GM19328 (cell line): Measurements from ENCODE around the gene KISS1R.

Experiments used
- ATAC-seq: cut with Tn5 transposase; IDR thresholded peaks from one replicate; pipeline ENCODE4 v1.9.1; 2021; ENCODE audit warnings: mild to moderate bottlenecking, moderate library complexity; ENCODE audit not compliant: unreplicated experiment

KISS1R gene

DNA sequence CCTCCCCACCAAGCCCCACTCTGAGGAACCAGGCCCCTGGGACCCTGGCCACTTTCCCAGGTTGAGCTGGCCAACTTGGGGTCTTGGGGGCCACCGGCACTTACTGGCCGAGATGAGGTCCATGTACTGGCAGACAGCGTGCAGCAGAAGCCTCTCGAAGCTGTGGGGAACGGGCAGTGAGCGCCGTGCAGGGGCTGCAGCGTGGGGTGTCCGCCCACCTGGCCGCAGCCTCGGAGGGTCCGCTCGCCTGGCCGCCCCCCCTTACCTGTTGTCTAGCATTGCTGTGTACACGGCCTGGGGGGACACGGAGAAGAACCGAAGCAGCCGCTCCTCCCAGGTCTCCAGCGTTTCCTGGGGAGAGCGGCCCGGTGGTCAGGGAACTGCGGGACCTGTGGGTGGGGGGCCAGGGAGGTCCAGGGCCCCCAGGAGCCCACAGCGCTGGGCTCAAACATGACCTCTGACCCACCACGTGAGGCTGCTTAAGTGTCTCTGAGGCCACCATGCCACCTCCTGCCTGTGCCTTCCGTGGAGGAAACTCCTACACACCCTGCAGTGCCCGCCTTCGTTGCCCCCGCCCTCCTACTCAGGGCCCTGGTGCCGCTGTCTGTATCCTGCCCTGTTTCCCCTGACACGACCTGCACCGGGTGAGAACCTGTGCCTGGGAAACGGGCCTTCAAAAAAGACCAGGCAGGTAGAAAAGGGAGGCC lies 17.6 kb upstream of the KISS1R start:
- ATAC-seq: no peak

DNA sequence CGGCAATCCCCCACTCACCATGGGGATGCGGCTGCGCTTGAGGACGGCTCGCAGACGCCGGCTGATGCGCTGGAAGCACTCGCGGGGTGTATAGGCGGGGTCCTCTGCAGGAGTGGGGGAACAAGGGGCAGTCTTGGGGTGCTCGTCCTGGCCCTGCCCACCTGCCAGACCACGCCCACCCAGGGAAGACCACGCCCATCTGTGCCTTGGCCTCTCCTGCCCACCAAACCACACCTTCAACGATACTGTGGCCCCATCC lies 17.2 kb upstream of the KISS1R start:
- no peak for ATAC-seq

DNA sequence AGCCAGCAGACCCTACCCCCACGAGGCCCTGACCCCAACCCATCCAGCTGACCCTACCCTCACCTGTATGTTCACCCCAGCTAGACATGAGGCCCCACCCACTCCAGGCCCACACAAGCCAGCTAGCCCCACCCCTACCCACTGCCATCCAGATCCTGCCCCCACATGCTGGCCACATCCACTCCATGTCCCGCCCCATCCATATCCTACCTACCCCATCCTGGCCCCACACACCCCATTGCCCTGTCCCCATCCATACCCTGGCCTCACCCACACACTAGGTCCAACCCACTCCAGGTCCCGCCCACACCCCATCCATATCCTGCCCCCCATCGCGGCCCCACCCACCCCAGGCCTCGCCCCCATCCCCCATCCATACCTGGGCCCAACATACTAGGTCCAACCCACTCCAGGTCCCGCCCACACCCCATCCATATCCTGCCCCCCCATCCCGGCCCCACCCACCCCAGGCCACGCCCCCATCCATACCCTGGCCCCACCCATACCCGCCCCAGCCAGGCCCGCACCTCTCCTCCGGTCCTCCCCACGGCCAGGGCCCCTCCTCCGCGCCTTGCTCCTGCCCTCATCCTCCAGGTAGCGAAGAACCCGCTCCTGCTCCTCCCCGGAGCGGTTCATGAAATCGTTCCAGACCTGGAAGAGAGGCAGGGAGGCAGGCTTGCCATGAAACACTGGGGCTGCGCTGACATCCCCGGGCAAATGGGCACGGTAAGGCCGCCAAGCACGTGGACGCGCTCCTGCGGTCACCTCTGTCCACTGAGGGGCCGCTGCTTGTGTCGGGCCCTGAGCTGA lies 16.6 kb upstream of the KISS1R start:
- ATAC-seq: no peak

DNA sequence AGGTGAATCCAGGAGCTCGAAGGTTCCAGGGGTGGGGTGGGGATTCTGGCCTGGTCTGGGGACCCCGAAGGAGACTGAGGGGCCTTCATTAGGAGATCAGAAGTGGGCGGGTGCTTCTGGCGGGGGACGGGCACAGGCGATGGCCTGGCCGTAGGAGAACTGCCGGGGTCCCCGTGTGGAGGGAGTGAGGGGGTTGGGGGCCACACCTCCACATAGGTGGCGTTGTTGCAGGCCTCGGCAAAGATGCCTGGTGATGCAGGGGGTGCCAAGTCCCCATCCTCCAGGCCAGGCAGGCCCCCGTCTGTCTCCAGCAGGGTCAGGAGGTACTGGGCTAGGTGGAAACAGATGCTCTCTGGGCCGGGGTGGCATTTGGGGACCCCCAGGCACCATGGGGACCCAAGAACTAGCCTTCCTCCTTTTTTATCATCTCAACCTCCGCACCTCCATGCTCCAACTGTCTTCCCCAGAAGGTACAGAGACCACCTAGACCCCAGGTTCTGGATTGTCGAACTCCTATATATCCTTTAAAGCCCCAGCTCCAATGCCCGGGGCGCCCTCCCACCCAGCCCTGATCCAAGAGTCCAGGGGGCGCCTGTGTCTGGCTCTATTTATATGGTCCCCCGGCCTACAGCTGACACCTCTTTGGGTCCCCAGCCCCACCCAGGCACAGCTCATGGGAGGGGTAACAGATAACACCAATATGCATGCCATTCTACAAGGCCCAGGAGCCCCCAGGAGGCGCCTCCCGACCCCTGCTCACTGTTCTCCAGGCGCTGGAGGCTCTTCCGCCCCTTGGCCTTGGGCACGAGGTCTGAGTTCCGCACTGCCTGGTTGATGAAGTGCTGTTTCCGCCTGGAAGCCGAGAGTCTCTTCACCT lies 15.7 kb upstream of the KISS1R start:
- ATAC-seq: no peak

DNA sequence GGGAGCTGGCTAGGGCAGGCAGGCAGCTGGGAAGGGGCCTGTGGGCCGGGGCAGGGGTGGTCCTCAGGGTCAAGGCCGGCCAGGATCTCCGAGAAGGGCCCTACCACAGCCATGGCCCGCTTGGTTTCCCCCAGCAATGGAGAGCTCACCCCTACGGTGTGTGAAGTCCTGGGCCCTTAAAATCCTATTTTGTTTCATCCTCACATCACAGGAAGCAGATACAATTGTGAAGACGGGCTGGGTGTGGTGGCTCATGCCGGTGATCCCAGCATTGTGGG lies 15.1 kb upstream of the KISS1R start:
- no peak for ATAC-seq

DNA sequence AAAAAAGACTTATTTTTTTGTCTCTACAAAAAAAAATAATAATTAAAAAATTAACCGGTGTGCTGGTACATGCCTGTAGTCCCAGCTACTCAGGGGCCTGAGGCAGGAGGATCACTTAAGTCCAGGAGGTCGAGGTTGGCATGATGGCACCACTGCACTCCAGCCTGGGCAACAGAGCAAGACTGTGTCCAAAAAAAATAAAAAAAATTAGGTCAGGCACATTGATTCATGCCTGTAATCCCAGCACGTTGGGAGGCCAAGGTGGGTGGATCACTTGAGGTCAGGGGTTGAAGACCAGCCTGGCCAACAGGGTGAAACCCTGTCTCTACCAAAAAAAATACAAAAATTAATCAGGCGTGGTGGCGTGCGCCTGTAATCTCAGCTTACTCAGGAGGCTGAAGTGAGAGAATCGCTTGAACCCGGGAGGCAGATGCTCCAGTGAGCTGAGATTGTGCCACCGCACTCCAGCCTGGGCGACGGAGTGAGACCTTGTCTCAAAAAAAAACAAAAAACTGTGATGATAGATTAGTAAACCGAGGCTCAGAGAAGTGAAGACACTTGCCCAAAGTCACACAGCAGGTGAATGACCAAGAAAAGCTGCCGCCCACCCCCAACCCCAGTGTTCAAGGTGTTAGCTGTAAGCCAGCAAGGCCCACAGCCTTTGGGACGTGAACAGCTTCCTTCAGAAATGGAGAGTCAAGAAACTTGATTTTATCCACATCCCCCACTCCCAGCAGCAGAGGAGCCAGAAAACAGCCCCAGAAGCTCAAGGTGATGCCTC lies 14.5 kb upstream of the KISS1R start:
- no peak for ATAC-seq

DNA sequence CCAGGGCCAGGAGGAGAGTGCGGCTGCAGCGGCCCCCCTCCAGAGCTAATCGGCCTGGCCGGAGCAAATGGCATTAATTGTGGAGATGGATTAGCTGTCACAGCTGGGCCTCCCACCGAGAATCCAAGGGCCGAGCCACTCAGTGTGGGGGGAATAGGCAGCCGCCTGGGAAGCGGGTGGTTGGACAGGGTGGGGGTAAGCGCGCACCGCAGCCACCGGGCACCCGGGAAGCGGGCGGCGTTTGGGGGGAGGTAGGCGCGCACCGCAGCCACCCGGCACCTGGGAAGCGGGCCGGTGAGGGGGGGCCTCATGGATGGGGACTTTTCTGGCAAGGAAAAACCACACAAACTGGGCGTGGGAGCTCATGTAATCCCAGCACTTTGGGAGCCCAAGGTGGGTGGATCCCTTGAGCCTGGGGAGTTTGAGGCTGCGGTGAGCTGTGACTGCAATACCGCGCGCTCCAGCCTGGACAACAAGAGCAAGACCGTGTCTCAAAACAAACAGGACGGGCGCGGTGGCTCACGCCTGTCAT lies 13.8 kb upstream of the KISS1R start:
- no peak for ATAC-seq

DNA sequence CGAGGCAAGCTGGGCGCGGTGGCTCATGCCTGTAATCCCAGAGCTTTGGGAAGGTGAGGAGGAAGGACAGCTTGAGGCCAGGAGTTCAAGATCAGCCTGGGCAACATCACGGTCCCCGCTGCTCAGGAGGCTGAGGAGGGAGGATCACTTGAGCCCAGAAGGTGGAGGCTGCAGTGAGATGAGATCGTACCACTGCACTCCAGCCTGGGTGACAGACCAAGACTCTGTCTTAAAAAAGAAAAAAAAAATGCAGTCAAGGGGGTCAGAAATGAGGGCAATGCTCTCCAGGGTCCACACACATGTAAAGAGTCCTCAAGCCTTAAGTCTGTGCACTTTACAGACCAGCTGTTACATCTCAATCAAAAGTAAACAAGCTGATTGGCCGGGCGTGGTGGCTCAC lies 12.6 kb upstream of the KISS1R start:
- ATAC-seq: no peak

DNA sequence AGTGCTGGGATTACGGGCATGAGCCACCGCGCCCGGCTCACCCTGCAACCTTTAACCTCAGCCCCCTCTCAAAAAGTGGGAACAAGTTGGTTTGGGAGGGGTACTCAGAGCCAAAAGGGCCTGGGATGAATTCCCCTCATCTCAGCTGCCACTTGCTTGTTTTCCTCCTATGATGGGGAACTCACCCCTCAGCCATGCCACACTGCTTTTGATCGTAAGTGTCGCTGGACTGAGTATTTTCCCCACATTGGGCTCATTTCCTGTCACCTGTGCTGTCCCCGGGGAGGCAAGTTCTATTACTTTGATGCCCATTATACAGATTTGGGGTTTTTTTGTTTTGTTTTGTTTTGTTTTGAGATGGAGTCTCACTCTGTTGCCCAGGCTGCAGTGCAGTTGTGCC lies 10.7 kb upstream of the KISS1R start:
- ATAC-seq: no peak

DNA sequence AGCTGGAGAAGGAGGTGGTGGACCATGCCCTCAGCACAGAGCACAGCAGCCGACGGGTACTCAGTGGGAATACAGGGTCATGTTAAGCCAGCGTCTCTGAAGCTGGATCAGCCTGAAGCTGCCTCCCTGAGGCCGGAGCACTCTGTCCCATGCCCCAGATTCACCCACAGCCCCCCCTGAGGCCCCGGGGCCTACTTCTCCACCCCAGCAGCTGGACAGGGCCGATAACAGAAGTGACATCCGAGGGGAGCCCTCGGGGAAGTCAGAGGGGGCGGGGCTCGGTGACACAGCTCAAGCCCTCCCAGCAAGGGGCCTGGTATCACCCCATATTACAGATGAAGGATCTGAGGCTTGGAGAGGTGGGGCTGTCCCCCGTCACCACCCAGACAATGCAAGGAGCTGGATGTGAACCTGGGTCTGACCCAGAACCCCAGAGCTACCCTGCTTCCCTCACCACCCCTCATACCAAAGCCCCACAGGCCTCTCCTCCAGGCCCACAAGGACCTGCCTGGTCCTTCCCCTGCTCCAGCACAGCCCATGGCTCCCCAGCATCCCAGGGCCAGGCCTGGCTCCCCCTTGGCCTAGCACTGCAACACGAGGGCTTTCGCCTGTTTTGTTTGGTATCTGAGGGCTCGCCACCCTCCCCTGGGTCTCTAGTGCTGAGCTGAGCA lies 9.8 kb upstream of the KISS1R start:
- no peak for ATAC-seq

DNA sequence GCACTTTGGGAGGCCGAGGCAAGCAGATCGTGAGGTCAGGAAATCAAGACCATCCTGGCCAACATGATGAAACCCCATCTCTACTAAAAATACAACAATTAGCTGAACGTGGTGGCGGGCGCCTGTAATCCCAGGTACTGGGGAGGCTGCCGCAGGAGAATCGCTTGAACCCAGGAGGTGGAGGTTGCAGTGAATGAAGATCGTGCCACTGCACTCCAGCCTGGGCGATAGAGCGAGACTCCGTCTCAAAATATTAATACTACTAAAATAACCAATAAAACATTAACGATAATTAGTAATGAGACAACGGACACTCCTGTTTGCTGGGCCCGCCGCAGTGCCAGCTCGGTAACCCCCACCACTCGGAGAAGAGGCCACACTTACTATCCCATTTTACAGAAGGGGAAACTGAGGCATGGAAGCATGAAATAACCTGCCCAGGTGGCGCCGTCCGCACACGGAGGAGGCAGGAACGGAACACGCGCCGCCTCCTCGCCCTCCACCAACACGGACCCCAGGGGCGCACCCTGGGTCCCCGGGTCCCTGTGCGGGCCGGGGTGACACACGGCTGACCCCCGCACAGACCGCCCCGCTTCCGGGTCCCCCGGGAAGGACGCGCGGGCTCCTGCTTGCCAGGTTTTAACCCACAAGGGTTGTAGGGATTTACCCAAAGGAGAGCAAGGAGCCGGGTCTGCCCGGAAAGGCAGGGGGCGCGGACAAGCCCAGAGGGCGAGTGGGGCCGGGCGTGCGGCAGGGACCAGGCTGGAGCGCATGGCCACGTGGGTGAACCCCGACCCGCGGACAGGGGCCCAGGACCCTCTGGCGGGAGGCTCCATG lies 5.7 kb upstream of the KISS1R start:
- no peak for ATAC-seq

DNA sequence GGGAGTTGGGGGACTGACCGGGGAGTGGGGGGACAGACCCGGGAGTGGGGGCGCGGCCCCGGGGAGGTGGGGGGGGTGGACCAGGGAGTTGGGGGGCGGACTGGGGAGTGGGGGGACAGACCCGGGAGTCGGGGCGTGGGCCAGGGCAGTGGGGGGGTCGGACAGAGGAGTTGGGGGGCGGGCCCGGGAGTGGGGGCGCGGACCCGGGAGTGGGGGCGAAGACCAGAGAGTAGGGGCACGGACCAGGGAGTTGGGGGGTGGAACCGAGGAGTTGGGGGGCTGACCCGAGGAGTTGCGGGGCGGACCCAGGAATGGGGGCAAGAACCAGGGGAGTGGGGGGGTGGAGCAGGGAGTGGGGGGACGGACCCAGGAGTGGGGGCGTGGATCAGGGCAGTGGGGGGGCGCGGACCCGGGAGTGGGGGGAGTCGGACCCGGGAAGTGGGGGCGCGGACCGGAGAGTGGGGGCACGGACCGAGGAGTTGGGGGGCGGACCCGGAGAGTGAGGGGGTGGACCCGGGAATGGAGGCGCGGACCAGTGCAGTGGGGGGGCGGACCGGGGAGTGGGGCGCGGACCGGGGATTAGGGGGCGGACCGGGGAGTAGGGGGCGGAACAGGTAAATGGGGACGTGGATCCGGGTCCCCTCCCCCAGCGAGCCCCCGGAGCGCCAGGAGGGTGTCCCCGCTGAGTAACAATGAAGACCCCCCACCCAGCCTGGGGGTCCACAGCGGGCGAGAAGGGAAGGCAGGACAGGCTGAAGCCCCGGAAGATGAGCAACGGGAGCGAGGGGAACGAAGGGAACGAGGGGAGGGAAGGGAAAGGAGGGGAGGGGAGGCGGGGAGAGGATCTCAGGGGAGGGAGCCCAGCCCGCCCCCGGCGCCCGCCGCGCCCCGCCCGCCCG lies 4.7 kb upstream of the KISS1R start:
- no peak for ATAC-seq

DNA sequence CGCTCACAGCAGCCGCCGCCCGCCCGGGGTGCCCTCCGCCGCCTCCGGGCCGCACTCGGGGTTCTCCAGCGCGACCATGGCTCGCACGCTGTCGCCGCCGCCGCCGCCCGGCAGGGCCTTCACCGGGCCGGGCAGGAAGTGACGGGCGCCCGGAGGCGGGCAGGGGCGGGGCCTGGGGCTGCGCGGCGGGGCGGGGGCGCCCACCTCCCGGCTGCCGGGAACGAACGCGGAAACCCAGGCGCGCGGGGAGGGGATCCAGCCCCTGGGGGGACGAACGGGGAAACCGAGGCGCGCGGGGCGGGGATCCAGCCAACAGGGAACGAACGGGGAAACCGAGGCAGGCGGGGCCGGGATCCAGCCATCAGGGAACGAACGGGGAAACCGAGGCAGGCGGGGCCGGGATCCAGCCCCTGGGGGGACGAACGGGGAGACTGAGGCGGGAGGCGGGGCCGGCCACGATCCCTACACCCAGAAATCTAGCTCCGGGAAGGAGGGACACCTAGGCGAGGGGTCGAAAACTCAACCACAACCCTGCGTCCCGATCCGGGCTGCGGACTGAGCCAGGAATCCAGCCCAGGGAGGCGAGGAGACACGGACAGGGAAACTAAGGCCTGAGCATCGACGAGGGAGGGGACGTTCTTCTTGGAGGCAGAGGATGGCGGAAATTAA lies 3.9 kb upstream of the KISS1R start, which contains the start of gene R3HDM4:
TSS of gene R3HDM4 (minus strand) at position 140 of the 669 bp plus-strand sequence. CDS start at position 78, 62 bp downstream.
- ATAC-seq: no peak

DNA sequence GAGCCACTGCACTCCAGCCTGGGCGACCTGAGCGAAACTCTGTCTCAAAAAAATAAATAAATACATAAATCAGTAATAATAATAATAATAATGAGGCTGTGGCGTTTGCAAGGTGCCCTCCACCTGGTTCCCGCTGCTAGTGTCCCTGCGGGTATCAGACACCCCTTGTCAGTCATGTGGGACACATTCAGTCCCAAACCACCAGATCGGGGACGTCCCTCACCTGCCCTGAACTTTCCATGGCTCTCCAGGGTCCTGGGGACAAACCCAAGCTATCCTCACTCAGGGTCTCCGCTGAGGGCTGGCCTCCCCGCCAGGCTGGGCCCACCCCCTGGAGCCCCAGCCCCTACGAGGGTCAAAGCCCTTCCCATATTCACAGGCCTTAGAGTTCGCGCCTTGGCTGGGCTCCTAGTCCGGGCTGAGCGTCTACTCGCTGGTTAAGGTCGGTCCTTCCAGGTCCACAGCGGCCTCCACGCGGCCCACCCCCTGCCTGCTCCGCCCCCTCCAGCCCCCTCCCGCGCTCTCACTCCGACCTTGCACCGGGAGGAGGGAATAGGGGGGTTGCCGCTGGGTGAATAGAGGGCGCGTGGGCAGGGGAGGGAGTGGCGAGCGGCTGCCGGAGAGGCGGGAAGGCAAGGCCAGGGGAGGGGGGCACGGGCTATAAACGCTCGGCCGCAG lies 349 bp upstream of the KISS1R start:
- no peak for ATAC-seq

DNA sequence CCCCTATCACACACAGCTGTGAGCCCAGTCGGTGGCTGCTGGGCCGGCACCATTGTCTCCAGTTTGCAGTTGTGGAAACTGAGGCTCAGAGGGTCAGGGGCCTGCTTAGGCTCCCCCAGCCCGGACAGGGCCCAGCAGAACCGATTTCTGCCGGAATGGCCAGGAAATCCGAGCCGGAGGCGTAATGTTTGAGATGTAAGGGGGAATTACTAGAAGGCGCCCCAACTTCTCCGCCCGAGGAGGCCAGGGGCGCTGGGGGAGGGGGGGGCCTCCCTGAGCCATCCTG lies 962 bp downstream of the KISS1R start:
- no peak for ATAC-seq

DNA sequence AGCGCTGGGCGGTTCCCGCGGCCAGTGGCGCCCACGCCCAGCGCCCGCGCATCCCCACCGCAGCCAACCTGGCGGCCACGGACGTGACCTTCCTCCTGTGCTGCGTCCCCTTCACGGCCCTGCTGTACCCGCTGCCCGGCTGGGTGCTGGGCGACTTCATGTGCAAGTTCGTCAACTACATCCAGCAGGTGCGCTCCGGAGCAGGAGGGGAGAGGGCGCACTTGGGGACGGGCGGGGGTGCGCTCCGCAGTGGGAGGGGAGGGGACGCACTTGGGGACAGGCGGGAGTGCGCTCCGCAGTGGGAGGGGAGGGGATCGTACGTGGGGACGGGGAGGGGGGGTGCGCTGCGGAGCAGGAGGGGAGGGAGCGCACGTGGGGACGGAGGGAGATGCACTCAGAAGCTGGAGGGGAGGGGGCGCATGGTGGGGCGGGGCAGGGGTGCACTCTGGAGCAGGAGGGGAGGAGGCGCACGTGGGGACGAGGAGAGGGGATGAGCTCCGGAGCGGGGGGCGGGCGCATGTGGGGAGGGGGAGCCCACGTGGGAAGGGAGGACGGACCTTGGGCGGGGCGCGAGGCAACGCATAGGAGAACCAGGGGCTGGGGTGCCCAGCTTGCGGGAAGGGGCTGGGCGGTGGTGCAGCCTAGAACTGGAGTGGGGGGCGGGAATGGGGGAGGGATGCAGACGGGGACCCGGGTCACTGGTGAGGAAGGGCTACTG lies 1.5 kb downstream of the KISS1R start:
- no peak for ATAC-seq
